GM18873 (cell line): Measurements from ENCODE around the gene LRFN2.

ENCODE experiments used
- ATAC-seq: cut with Tn5 transposase; IDR thresholded peaks from one replicate; pipeline ENCODE4 v1.9.1; 2021; ENCODE audit warnings: mild to moderate bottlenecking, moderate library complexity, moderate number of reproducible peaks; ENCODE audit not compliant: unreplicated experiment, low FRiP score

Gene LRFN2

GRCh38 chr6:40587240-40588069 is at the start of gene LRFN2:
TSS of gene LRFN2 (minus strand) at chr6:40587364.
- no peak for ATAC-seq

GRCh38 chr6:40634429-40634828 is 47.3 kb upstream of the LRFN2 start:
- no peak for ATAC-seq

GRCh38 chr6:40631744-40632143 is 44.6 kb upstream of the LRFN2 start:
- no peak for ATAC-seq

- ATAC-seq = no peak
Observed at GRCh38 chr6:40630488-40630887, 43.3 kb upstream of the LRFN2 start.

GRCh38 chr6:40630051-40630450 is 42.9 kb upstream of the LRFN2 start:
- ATAC-seq = no peak

GRCh38 chr6:40629463-40629862 is 42.3 kb upstream of the LRFN2 start:
- no peak for ATAC-seq

- no peak for ATAC-seq
Observed at GRCh38 chr6:40627316-40627715, 40.2 kb upstream of the LRFN2 start.

GRCh38 chr6:40626886-40627285 is 39.7 kb upstream of the LRFN2 start:
- ATAC-seq = no peak

GRCh38 chr6:40623932-40624331 is 36.8 kb upstream of the LRFN2 start:
- ATAC-seq = no peak

GRCh38 chr6:40623178-40623577 is 36.0 kb upstream of the LRFN2 start:
- no peak for ATAC-seq

GRCh38 chr6:40620574-40621240 is 33.5 kb upstream of the LRFN2 start:
- no peak for ATAC-seq

- ATAC-seq = no peak
Observed at GRCh38 chr6:40614671-40615070, 27.5 kb upstream of the LRFN2 start.

- no peak for ATAC-seq
Observed at GRCh38 chr6:40611912-40612311, 24.7 kb upstream of the LRFN2 start.

- no peak for ATAC-seq
Observed at GRCh38 chr6:40611434-40611833, 24.3 kb upstream of the LRFN2 start.

- no peak for ATAC-seq
Observed at GRCh38 chr6:40610229-40610628, 23.1 kb upstream of the LRFN2 start.

GRCh38 chr6:40606981-40607380 is 19.8 kb upstream of the LRFN2 start:
- ATAC-seq = no peak

- no peak for ATAC-seq
Observed at GRCh38 chr6:40606526-40606925, 19.4 kb upstream of the LRFN2 start.

GRCh38 chr6:40604082-40604481 is 16.9 kb upstream of the LRFN2 start:
- no peak for ATAC-seq

GRCh38 chr6:40599555-40599954 is 12.4 kb upstream of the LRFN2 start:
- ATAC-seq = no peak

- no peak for ATAC-seq
Observed at GRCh38 chr6:40598516-40598915, 11.4 kb upstream of the LRFN2 start.

- ATAC-seq = no peak
Observed at GRCh38 chr6:40597301-40597700, 10.1 kb upstream of the LRFN2 start.

GRCh38 chr6:40588480-40588879 is 1.3 kb upstream of the LRFN2 start:
- no peak for ATAC-seq
